Hepatic stellate cell (primary cell): ENCODE data around the gene PKP2.
"Not testable (repeated sequence)": the region's sequence is repeated elsewhere in the genome, so short reads cannot be mapped to it uniquely, and the experiment has no call there.

Source experiments
- DNase-seq: peaks from one replicate; pipeline ENCODE4 v3.0.0; 2011; ENCODE audit warnings: low spot score

Gene PKP2

GRCh38 chr12:32861658-32862057 lies 34.9 kb downstream of the PKP2 start:
- not testable (repeated sequence) for DNase-seq

- DNase-seq, result no peak
Measured at GRCh38 chr12:32860192-32860591, 36.4 kb downstream of the PKP2 start.

GRCh38 chr12:32859389-32859788 lies 37.2 kb downstream of the PKP2 start:
- no peak for DNase-seq

GRCh38 chr12:32854716-32855115 lies 41.9 kb downstream of the PKP2 start:
- DNase-seq, result no peak

GRCh38 chr12:32854097-32854496 lies 42.5 kb downstream of the PKP2 start:
- DNase-seq, result no peak

- no peak for DNase-seq
Measured at GRCh38 chr12:32847287-32847686, 49.3 kb downstream of the PKP2 start.

- DNase-seq, result no peak
Measured at GRCh38 chr12:32846053-32846452, 50.5 kb downstream of the PKP2 start.

GRCh38 chr12:32843528-32844095 lies 53.0 kb downstream of the PKP2 start:
- DNase-seq, result no peak

GRCh38 chr12:32841061-32841460 lies 55.5 kb downstream of the PKP2 start:
- no peak for DNase-seq

- no peak for DNase-seq
Measured at GRCh38 chr12:32839828-32840227, 56.7 kb downstream of the PKP2 start.

- DNase-seq, result no peak
Measured at GRCh38 chr12:32837974-32838373, 58.6 kb downstream of the PKP2 start.

- DNase-seq, result no peak
Measured at GRCh38 chr12:32836710-32837109, 59.9 kb downstream of the PKP2 start.

GRCh38 chr12:32834122-32834521 lies 62.5 kb downstream of the PKP2 start:
- DNase-seq, result no peak

- DNase-seq, result no peak
Measured at GRCh38 chr12:32828552-32828951, 68.0 kb downstream of the PKP2 start.

GRCh38 chr12:32828120-32828519 lies 68.5 kb downstream of the PKP2 start:
- DNase-seq, result no peak

GRCh38 chr12:32826807-32827412 lies 69.7 kb downstream of the PKP2 start:
- DNase-seq, result no peak

- no peak for DNase-seq
Measured at GRCh38 chr12:32824596-32824995, 72.0 kb downstream of the PKP2 start.

- DNase-seq, result no peak
Measured at GRCh38 chr12:32822344-32822743, 74.2 kb downstream of the PKP2 start.

GRCh38 chr12:32821710-32822109 lies 74.9 kb downstream of the PKP2 start:
- DNase-seq, result no peak

GRCh38 chr12:32821293-32821692 lies 75.3 kb downstream of the PKP2 start:
- DNase-seq, result no peak

GRCh38 chr12:32820376-32820931 lies 76.1 kb downstream of the PKP2 start:
- DNase-seq, result no peak

GRCh38 chr12:32819424-32819823 lies 77.2 kb downstream of the PKP2 start:
- DNase-seq, result no peak

GRCh38 chr12:32811686-32812392 lies 84.7 kb downstream of the PKP2 start:
- DNase-seq, result no peak
